GM12873 (cell line): Measurements from ENCODE around the gene GLI2.

Experiments
- CTCF ChIP-seq: IDR thresholded peaks from 2 replicates; pipeline ENCODE4 v1.5.1; 2012; ENCODE audit warnings: low read depth, mild to moderate bottlenecking, moderate library complexity, low read length, control low read depth; ENCODE audit not compliant: insufficient read depth; ENCODE audit errors: missing control alignments

Gene GLI2

GRCh38 chr2:120702801-120703200, 32.9 kb upstream of the GLI2 start:
- no peak for TF ChIP-seq CTCF

DNA sequence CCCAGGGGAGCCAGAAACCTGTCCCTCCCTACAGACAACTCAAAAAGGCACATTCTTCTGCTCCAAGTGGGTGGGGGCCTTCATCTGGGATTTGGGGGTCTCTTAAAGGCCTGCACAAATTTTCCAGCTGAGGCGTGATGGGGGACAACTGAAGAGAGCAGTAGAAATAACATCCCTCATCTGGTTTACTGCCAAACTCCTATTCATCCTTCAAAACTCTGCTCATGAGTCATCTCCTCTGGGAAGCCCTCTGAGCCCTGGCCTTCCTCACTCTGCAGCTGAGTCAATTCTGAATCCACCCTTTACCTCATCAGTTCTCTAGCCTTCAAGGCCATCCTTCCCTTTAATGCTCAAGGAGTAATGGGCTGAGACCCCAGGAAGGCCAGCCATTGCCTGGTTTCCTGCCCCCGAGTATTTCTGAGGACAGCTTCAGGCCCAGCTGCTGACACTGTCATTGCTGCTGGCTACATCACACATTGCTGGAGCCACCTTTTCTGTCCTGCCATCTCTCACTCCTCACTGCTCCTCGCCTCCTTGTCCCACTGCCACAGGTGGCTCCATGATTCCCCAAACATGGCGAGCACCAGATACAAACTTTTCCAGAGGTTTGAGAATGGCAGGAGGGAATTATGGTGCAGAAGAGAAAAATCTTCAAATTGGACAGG, 32.2 kb upstream of the GLI2 start:
- TF ChIP-seq CTCF: no peak

DNA sequence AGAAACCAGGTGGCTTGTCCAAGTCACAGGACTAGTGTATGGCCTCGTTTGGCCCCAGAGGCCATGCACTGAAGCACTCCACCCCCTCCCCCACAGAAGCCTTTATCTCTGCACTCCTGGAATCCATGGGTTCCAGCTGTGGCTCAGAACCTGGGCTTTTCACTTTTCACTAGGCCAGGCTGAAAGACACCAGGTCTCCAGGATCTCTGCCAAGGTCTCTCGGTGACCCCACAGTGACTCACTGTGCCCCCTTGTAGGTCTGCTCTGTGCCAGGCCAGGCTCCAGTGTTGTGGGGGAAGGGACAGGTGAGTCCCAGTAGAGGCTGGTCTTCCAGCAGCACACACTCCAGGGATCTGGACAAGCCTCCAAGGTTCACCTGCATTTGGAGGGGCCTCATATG, 31.0 kb upstream of the GLI2 start:
- TF ChIP-seq CTCF: no peak

- TF ChIP-seq CTCF: no peak
Observed at GRCh38 chr2:120707816-120708215, 27.9 kb upstream of the GLI2 start.

GRCh38 chr2:120708944-120709607, 26.6 kb upstream of the GLI2 start:
- no peak for TF ChIP-seq CTCF

- TF ChIP-seq CTCF: no peak
Observed at GRCh38 chr2:120709608-120710041, 26.0 kb upstream of the GLI2 start.

DNA sequence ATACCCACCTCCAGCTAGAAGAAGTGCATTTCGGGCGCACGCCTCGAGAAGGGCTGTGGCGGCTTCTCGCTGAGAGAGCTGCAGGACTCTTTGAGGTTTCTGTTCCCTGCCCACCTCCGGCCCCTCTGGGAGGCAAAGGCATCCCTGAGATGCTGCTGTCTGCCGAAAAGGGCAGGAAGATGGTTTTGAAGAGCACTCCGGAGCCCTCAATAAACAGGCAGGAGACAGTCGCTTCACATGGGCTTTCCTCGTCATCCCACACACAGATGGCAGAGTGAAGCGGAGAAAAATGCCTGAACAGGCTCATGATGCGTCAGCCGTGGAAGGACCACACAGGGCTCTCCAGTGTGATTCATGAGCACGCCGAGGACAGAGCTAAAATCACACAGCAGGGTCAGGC, 25.4 kb upstream of the GLI2 start:
- TF ChIP-seq CTCF: no peak
